Astrocyte (in vitro differentiated cells and primary cell): ENCODE measurements around the gene GAB2.

Source experiments
- EZH2 ChIP-seq: IDR thresholded peaks from 2 replicates; pipeline ENCODE4 v1.6.1; 2012; ENCODE audit warnings: mild to moderate bottlenecking, low read length, inconsistent platforms; ENCODE audit not compliant: insufficient read depth
- TF ChIP-seq, protein P1 (sequence below): IDR thresholded peaks from 2 replicates; pipeline ENCODE4 v1.5.1; 2011; ENCODE audit warnings: low read depth, mild to moderate bottlenecking, inconsistent platforms, low read length, moderate library complexity; ENCODE audit not compliant: insufficient read depth

- TF ChIP-seq EZH2: no peak
- TF ChIP-seq, protein P1, sequence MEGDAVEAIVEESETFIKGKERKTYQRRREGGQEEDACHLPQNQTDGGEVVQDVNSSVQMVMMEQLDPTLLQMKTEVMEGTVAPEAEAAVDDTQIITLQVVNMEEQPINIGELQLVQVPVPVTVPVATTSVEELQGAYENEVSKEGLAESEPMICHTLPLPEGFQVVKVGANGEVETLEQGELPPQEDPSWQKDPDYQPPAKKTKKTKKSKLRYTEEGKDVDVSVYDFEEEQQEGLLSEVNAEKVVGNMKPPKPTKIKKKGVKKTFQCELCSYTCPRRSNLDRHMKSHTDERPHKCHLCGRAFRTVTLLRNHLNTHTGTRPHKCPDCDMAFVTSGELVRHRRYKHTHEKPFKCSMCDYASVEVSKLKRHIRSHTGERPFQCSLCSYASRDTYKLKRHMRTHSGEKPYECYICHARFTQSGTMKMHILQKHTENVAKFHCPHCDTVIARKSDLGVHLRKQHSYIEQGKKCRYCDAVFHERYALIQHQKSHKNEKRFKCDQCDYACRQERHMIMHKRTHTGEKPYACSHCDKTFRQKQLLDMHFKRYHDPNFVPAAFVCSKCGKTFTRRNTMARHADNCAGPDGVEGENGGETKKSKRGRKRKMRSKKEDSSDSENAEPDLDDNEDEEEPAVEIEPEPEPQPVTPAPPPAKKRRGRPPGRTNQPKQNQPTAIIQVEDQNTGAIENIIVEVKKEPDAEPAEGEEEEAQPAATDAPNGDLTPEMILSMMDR: no peak
Measured at GRCh38 chr11:78211565-78211964, 206.1 kb downstream of the GAB2 start.
